H1 (cell line): Measurements from ENCODE around the gene ACTL6A. TPM values are rescaled to one million over a fixed set of nuclear protein-coding genes. Genes with fewer than 3 reads are reported as not detected.
A peak's percentile ranks its signal among the peaks of the same experiment; 100 is the strongest.

Source experiments
- CHD2 ChIP-seq: IDR thresholded peaks from 2 replicates; pipeline ENCODE4 v1.6.1; 2012; ENCODE audit warnings: low read length, improper control_type of control experiment
- CTCF ChIP-seq, 3 experiments: IDR thresholded peaks; 1 replicate in 2 of 3; 2 replicates in 1 of 3; pipeline versions ENCODE4 v1.5.1 to v1.6.1; 2011; ENCODE audit warnings: low read length in 3 of 3, mild to moderate bottlenecking in 3 of 3, inconsistent platforms in 2 of 3, low read depth in 1 of 3, moderate library complexity in 1 of 3; ENCODE audit not compliant: insufficient read depth in 1 of 3; ENCODE audit errors: control extremely low read depth in 1 of 3
- E2F6 ChIP-seq: IDR thresholded peaks from 2 replicates; pipeline ENCODE4 v1.6.1; 2012; ENCODE audit warnings: inconsistent platforms
- GABPA ChIP-seq: IDR thresholded peaks from 2 replicates; pipeline ENCODE4 v1.6.1; 2011; ENCODE audit warnings: mild to moderate bottlenecking, low read length, moderate library complexity, borderline replicate concordance; ENCODE audit not compliant: insufficient read depth
- JUN ChIP-seq: IDR thresholded peaks from 2 replicates; pipeline ENCODE4 v1.6.1; 2011; ENCODE audit warnings: low read depth, mild to moderate bottlenecking, improper control_type of control experiment, low read length
- KDM1A ChIP-seq: fragments of 200-600, 300-600 bp; sonication (generic); IDR thresholded peaks from 2 replicates; pipeline ENCODE4 v1.7.1; 2016; ENCODE audit warnings: mild to moderate bottlenecking, low read length, borderline replicate concordance
- PHF8 ChIP-seq: fragments of 200-600 bp; sonication (generic); conservative IDR thresholded peaks from 2 replicates; pipeline ENCODE4 v1.7.1; 2012; ENCODE audit warnings: low read depth, mild to moderate bottlenecking, inconsistent platforms, low read length, moderate library complexity
- SIN3A ChIP-seq, 2 experiments: IDR thresholded peaks in 1 of 2; conservative IDR thresholded peaks in 1 of 2; 2 replicates each; pipeline ENCODE4 v1.6.1; 2011 to 2012; ENCODE audit warnings: low read length in 2 of 2, improper control_type of control experiment in 1 of 2, low read depth in 1 of 2, mild to moderate bottlenecking in 1 of 2
- SP1 ChIP-seq: IDR thresholded peaks from 2 replicates; pipeline ENCODE4 v1.6.1; 2011; ENCODE audit warnings: low read depth, low read length
- SP2 ChIP-seq: IDR thresholded peaks from 2 replicates; pipeline ENCODE4 v1.6.1; 2012; ENCODE audit warnings: mild to moderate bottlenecking, low read length, inconsistent platforms
- TAF1 ChIP-seq: IDR thresholded peaks from 2 replicates; pipeline ENCODE4 v1.6.1; 2011; ENCODE audit warnings: mild to moderate bottlenecking, low read depth, low read length
- TBP ChIP-seq: IDR thresholded peaks from 2 replicates; pipeline ENCODE4 v1.6.1; 2011; ENCODE audit warnings: low read depth, low read length, improper control_type of control experiment
- ZNF274 ChIP-seq: IDR thresholded peaks from 2 replicates; pipeline ENCODE4 v1.7.0; 2012; ENCODE audit warnings: low read length, borderline replicate concordance; ENCODE audit errors: extremely low read depth
- polyA plus RNA-seq, 7 experiments: library from polyadenylated mRNA; depleted of rRNA in 3 of 7; stranded (reverse) in 5 of 7; unstranded in 2 of 7; fragments of >200 nt in 5 of 7; fragments of 200-250 nt in 2 of 7; gene quantifications; 1 replicate in 5 of 7; 2 replicates in 1 of 7; 4 replicates in 1 of 7; pipeline versions ENCODE4 v1.2.1 to v1.2.3, GENCODE V29; 2011 to 2013; ENCODE audit warnings: missing spikeins in 2 of 7, mixed read lengths in 2 of 7
- total RNA-seq: library from RNA; stranded (reverse); fragmentation: NEBNext Ultra II Directional; extraction: Animal tissue kit (Norgen Biotek cat#: 25700); gene quantifications from 2 replicates; pipeline ENCODE4 v1.2.1, GENCODE V29; 2021

Gene ACTL6A
- total and polyA plus RNA-seq, 2 of the 8 experiments (the other 6 are each of a cell fraction or from before 2014, with no cell fraction given) = 76.9 to 99.5 TPM

- no peak for TF ChIP-seq PHF8
- no peak for TF ChIP-seq ZNF274
- TF ChIP-seq TAF1 = 0 out of 2 replicates have a peak, but pooled peaks have one; percentile 31
- TF ChIP-seq SP2 = no peak
- no peak for TF ChIP-seq GABPA
- no peak for TF ChIP-seq SP1
- no peak for TF ChIP-seq CHD2
- TF ChIP-seq KDM1A = no peak
- TF ChIP-seq SIN3A (conservative IDR thresholded peaks at IDR 0.05 in 1 of 2, IDR thresholded peaks at IDR 0.05 in 1 of 2; ENCODE audit: low read depth in 1 of 2, low read length in 2 of 2) = peak; percentile 14 to 80; a peak in 2 of 4 replicates
- TF ChIP-seq CTCF (IDR thresholded peaks at IDR 0.05; ENCODE audit: control extremely low read depth in 1 of 3, insufficient read depth in 1 of 3, low read depth in 1 of 3, low read length in 3 of 3) = peak; percentile 29 to 68 (median 44)
- TF ChIP-seq E2F6 = peak; percentile 8; the same call in 1 of the 2 replicates
- TF ChIP-seq TBP = no peak
- TF ChIP-seq JUN = no peak
Observed at GRCh38 chr3:179563271-179563783, 601 bp downstream of the ACTL6A start (continued).
